A673 (cell line): ENCODE data around the gene CDR2. TPM values are rescaled to one million over a fixed set of nuclear protein-coding genes. Genes with fewer than 3 reads are reported as not detected.

Experiments used
- BruUV-seq: library from RNA; stranded (reverse); fragments of 400-500 nt; replicated peaks from 2 replicates; lab custom pipeline; 2021; lab: Mats Ljungman, UMichigan
- CTCF ChIA-PET: fragments of 300-600 bp; sonication (Branson Sonifier 250); formaldehyde crosslinking; loops from one replicate; lab custom pipeline; 2022; ENCODE audit warnings: antibody characterized with exemption; lab: Charles Lee
- POLR2A ChIA-PET: fragments of 300-600 bp; sonication (Branson Sonifier 250); formaldehyde crosslinking; loops from one replicate; lab custom pipeline; 2022; ENCODE audit warnings: antibody characterized with exemption; ENCODE audit not compliant: low non-redundant PET; lab: Charles Lee
- DNase-seq: peaks from one replicate; pipeline ENCODE4 v3.0.0-alpha.2; 2015; ENCODE audit warnings: low spot score
- H3K27ac ChIP-seq: fragments of 200-600 bp; sonication (generic); 2 replicates; pipeline ENCODE4 v1.5.1; 2016; ENCODE audit warnings: mixed run types, low read depth, mild to moderate bottlenecking, mixed read lengths, antibody characterized with exemption, low read length; ENCODE audit not compliant: poor library complexity, severe bottlenecking
- H3K27me3 ChIP-seq: fragments of 200-600 bp; sonication (generic); replicated peaks from 2 replicates; pipeline ENCODE4 v1.6.1; 2017; ENCODE audit warnings: mixed run types, low read depth, mild to moderate bottlenecking, mixed read lengths, antibody characterized with exemption, low read length; ENCODE audit not compliant: insufficient read depth, poor library complexity
- H3K36me3 ChIP-seq: fragments of 200-600 bp; sonication (generic); 2 replicates; pipeline ENCODE4 v1.6.1; 2016; ENCODE audit warnings: mixed run types, mild to moderate bottlenecking, mixed read lengths, antibody characterized with exemption, low read length; ENCODE audit not compliant: insufficient read depth, poor library complexity, severe bottlenecking
- H3K4me1 ChIP-seq: fragments of 200-600 bp; sonication (generic); 2 replicates; pipeline ENCODE4 v1.6.1; 2017; ENCODE audit warnings: mixed run types, mild to moderate bottlenecking, mixed read lengths, antibody characterized with exemption, low read length; ENCODE audit not compliant: insufficient read depth, poor library complexity, severe bottlenecking
- H3K4me3 ChIP-seq: fragments of 200-600 bp; sonication (generic); 2 replicates; pipeline ENCODE4 v1.5.1; 2016; ENCODE audit warnings: low read depth, mixed run types, mild to moderate bottlenecking, mixed read lengths, low read length; ENCODE audit not compliant: poor library complexity, severe bottlenecking
- H3K9me3 ChIP-seq: fragments of 200-600 bp; sonication (generic); 2 replicates; pipeline ENCODE4 v1.6.1; 2016; ENCODE audit warnings: mixed run types, low read depth, mild to moderate bottlenecking, mixed read lengths, antibody characterized with exemption, low read length; ENCODE audit not compliant: poor library complexity, severe bottlenecking
- EZH2 ChIP-seq: fragments of 200-600 bp; sonication (generic); IDR thresholded peaks from 2 replicates; pipeline ENCODE4 v1.6.1; 2017; ENCODE audit warnings: borderline replicate concordance, low read depth, mild to moderate bottlenecking, mixed read lengths, antibody characterized with exemption, low read length; ENCODE audit not compliant: poor library complexity, severe bottlenecking
- intact Hi-C: fragments of 100-400 bp; cut with micrococcal nuclease; formaldehyde crosslinking; loops from one replicate; pipeline ENCODE4 v1.10.0; 2022; ENCODE audit not compliant: unreplicated experiment
- total RNA-seq: library from RNA; stranded (reverse); gene quantifications from 2 replicates; pipeline ENCODE4 v1.2.3, GENCODE V29; 2021
- TF ChIP-seq, protein P1 (sequence below): fragments of 300-800, 200-600 bp; sonication (generic); conservative IDR thresholded peaks from 2 replicates; pipeline ENCODE4 v1.5.1; 2017; ENCODE audit warnings: low read depth, mild to moderate bottlenecking, antibody characterized with exemption, low read length, moderate library complexity, mixed read lengths

The CDR2 gene
- total RNA-seq, 1 experiment from 2014 or later, result 40.5 TPM

GRCh38 chr16:22388101-22388644, 13.8 kb upstream of the CDR2 start:
- ChIA-PET POLR2A (interaction anchor here (0.6 kb wide), 1 partner anchor 9 kb away, joined by 3 read pairs; no protein-coding TSS in a partner anchor), CTCF (no interaction called here)
- no peaks in the 10 kb centered on the region for H3K27me3 ChIP-seq
- intact Hi-C loops, result no loop called here
- no peak overlapping the region for H3K4me3 ChIP-seq
- BruUV-seq, result no TSS peak
- no peaks in the 10 kb centered on the region for H3K4me1 ChIP-seq
- no peaks in the 10 kb centered on the region for H3K36me3 ChIP-seq
- no peak for DNase-seq
- no peak overlapping the region for H3K27ac ChIP-seq
- TF ChIP-seq, protein P1, sequence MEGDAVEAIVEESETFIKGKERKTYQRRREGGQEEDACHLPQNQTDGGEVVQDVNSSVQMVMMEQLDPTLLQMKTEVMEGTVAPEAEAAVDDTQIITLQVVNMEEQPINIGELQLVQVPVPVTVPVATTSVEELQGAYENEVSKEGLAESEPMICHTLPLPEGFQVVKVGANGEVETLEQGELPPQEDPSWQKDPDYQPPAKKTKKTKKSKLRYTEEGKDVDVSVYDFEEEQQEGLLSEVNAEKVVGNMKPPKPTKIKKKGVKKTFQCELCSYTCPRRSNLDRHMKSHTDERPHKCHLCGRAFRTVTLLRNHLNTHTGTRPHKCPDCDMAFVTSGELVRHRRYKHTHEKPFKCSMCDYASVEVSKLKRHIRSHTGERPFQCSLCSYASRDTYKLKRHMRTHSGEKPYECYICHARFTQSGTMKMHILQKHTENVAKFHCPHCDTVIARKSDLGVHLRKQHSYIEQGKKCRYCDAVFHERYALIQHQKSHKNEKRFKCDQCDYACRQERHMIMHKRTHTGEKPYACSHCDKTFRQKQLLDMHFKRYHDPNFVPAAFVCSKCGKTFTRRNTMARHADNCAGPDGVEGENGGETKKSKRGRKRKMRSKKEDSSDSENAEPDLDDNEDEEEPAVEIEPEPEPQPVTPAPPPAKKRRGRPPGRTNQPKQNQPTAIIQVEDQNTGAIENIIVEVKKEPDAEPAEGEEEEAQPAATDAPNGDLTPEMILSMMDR, result no peak
- no peak for TF ChIP-seq EZH2
- H3K9me3 ChIP-seq, result no peaks in the 10 kb centered on the region

DNA sequence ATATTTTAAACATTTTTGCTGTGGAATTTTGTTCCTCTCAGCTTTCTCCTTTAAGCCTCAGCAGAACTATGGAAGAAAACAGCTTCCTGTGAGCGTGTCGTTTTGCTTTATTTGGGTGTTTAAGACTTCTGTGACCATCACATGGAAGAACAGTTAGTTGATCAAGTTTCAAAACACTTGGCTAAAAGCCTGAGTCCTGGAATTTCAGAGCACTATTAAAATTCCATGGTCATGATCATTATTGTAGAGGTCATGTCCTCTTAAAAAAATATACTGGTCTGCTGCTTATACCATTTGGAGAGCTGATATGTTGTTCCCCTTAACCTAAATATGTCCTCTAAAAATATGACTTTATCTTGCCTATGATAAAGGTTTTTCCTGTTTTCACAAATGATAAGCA, 12.6 kb upstream of the CDR2 start:
- no peak overlapping the region for H3K27ac ChIP-seq
- no peaks in the 10 kb centered on the region for H3K9me3 ChIP-seq
- TF ChIP-seq EZH2, result no peak
- intact Hi-C loops, result no loop called here
- H3K4me3 ChIP-seq, result no peak overlapping the region
- H3K27me3 ChIP-seq, result no peaks in the 10 kb centered on the region
- no peaks in the 10 kb centered on the region for H3K36me3 ChIP-seq
- CTCF ChIA-PET, result no interaction called here
- H3K4me1 ChIP-seq, result no peaks in the 10 kb centered on the region
- BruUV-seq, result no TSS peak
- DNase-seq, result peak; percentile 20
- POLR2A ChIA-PET, result no interaction called here

GRCh38 chr16:22385196-22385595, 10.8 kb upstream of the CDR2 start:
- no peak overlapping the region for H3K27ac ChIP-seq
- H3K4me1 ChIP-seq, result no peaks in the 10 kb centered on the region
- ChIA-PET CTCF (interaction anchor here (0.6 kb wide), 1 partner anchor 35 kb away, joined by 8 read pairs; no protein-coding TSS in a partner anchor), POLR2A (no interaction called here)
- H3K36me3 ChIP-seq, result no peaks in the 10 kb centered on the region
- no peak for DNase-seq
- H3K9me3 ChIP-seq, result no peaks in the 10 kb centered on the region
- H3K4me3 ChIP-seq, result no peak overlapping the region
- no peaks in the 10 kb centered on the region for H3K27me3 ChIP-seq
- no peak for TF ChIP-seq EZH2
- TF ChIP-seq, protein P1, result no peak
- intact Hi-C loops, result no loop called here
- no TSS peak for BruUV-seq

GRCh38 chr16:22383827-22384226, 9.4 kb upstream of the CDR2 start:
- Histone ChIP-seq H3K27me3 (no peaks in the 10 kb centered on the region), H3K4me1 (no peaks in the 10 kb centered on the region), H3K9me3 (no peaks in the 10 kb centered on the region), H3K4me3 (no peak overlapping the region), H3K36me3 (no peaks in the 10 kb centered on the region), H3K27ac (no peak overlapping the region)
- BruUV-seq, result no TSS peak
- intact Hi-C loops, result no loop called here
- TF ChIP-seq, protein P1, result no peak
- TF ChIP-seq EZH2, result no peak
- ChIA-PET CTCF (no interaction called here), POLR2A (no interaction called here)
- no peak for DNase-seq
